GM11168 (cell line): ENCODE data around the gene PKIB.
"Not testable (repeated sequence)": the region's sequence is repeated elsewhere in the genome, so short reads cannot be mapped to it uniquely, and the experiment has no call there.

Experiments
- in situ Hi-C: fragments of 300-500 bp; cut with MboI; formaldehyde crosslinking; loops from one replicate; pipeline ENCODE4 v1.12.0; 2022; ENCODE audit warnings: low sequenced_read_pairs; ENCODE audit not compliant: unreplicated experiment

Gene PKIB

DNA sequence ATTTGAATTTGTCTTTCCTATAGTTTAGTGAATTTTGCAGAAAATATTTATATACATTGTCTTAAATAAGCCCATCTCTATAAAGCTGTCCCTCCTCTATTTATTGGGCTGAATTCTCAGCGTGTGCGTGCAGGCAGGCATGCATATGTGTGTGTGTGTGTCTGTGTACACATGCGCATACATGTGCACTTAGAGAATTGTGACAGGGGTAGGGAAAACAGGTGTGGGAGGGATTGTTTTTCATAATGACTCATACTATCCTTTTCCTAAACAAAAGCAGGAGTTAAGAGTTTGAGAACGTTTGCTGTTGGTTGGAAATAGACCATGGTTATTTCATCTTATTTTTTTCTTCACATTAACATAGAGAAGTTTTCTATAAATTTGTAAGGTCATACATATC lies 126.0 kb downstream of the PKIB start:
- in situ Hi-C loops = no loop called here

- in situ Hi-C loops = no loop called here
Observed at GRCh38 chr6:122736616-122737015, 126.4 kb downstream of the PKIB start.

DNA sequence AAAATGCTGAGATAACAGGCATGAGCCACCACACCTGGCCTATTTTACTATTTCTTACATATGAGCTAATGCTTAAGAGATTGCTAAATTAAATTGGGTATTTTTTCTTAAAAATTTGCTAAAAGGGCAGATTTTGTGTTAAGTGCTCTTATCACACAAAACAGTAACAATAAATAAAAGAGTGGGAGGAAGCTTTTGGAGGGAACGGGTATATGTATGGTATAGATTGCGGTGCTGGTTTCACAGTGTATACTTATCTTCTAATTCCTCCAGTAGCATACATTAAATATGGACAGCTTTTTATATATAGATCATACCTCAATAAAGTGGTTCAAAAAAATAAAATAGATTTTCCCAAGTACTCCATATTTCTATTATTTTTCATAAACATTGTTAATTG lies 129.9 kb downstream of the PKIB start:
- in situ Hi-C loops = no loop called here

- in situ Hi-C loops = no loop called here
Observed at GRCh38 chr6:122740936-122741335, 130.7 kb downstream of the PKIB start.

GRCh38 chr6:122744247-122744646 lies 134.0 kb downstream of the PKIB start:
- in situ Hi-C loops = not testable (repeated sequence)

DNA sequence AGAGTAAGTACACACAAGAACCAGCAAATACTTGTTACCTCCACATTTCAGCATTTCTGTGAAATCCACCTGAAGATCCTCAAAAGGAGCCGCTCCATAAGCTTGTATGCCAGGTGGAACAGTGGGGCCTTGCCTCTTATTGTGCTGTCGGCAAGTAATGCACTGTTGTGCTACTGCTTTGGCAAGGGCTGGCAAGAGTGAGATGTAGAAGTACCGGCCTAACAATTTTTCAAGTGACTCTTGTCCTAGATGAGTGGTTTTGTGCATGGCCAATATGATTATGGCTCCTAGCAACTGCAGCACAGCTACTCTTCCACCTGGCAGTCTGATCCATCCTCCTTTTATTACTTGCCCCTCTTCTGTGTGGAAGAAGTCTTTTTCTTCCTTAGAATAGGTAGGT lies 134.7 kb downstream of the PKIB start:
- in situ Hi-C loops = not testable (repeated sequence)

DNA sequence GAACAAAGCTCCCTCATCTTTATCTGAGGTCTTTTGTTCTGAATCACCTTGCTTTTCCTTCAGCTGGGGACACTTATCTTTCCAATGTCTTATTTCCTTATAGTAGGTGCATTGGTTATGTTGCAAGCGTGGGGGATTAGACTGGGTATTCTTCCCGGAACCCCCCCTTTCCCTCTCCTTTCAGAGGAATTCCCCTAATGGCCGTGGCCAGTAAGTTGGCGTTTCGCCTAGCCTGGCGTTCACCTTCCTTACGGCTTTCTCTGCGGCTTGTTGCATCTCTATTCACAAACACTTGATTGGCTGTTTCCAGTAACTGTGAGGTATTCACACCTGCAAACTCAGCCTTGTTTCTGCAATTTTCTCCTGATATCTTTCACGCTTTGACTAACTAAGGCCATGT lies 136.5 kb downstream of the PKIB start:
- in situ Hi-C loops = no loop called here

GRCh38 chr6:122747573-122747972 lies 137.4 kb downstream of the PKIB start:
- in situ Hi-C loops = no loop called here

- in situ Hi-C loops = not testable (repeated sequence)
Observed at GRCh38 chr6:122748945-122749344, 138.7 kb downstream of the PKIB start.

- in situ Hi-C loops = no loop called here
Observed at GRCh38 chr6:122749451-122750050, 139.3 kb downstream of the PKIB start.

DNA sequence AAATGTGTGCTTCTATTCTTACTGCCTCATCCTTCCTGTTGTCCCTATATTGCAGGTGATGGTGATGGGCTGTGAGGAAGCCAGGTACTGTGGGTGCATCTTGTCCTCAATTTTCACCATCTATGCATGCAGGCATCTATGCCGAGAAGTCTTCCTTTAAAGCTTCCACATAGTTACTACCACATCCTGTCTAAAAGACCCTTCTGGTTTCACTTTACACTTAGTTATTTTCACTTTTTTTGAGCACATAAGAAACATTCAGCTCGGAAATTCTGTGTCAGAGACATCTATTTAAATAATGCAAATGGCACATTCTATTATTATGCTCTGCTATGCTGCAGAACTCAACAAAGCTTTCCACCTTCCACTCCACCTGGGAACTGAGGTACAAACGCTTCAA lies 141.1 kb downstream of the PKIB start:
- in situ Hi-C loops = no loop called here

DNA sequence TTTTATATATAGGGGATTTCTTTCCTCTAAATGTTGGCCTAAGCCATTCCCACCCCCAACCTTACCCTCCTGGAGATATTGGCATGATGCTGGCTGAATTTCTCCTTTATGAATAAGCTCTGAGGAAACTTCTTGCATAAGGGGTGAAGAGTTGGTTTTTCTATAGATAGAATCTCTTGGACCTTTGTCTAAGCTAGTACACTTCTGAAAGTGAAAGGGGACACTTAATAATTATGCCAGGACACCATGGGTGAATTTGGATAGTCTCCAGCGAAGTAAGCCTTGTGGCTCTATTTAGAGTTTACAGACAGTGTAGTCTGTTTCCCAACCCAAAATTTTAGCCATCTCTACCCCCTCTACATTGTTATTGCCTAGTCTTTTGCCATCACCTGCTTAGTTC lies 142.3 kb downstream of the PKIB start:
- in situ Hi-C loops = no loop called here

DNA sequence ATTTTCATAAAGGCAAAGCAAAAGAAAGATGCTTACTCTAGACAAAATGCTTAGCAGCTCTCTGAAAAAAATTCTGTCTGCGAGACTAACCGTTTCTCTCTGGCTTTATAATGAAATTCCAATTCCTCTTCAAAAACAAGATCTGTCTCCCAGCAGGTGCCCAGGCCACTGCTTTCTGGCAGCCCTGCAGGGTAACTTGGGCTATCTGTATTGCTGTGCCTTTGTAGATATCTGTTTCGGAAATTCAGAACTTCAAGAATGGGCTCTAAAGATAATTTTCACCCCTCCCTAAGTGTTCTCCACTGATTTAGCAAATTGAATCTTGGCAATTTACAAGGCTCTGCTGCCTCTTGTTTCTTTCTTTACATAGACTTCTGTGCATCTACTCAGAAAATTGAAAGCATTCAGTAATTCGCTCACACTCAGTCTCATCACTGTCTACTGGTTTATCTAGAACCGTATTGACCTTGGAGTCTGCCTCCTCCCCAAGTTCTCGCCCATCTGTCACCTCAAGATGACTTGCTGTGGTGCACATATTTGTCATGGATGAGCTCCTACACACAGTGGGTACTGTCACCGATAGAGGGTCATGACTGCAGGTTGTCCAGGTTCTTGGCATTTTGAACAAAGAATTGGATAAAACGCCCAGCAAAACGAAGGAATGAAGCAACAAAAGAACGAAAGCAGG lies 142.9 kb downstream of the PKIB start:
- in situ Hi-C loops = no loop called here

DNA sequence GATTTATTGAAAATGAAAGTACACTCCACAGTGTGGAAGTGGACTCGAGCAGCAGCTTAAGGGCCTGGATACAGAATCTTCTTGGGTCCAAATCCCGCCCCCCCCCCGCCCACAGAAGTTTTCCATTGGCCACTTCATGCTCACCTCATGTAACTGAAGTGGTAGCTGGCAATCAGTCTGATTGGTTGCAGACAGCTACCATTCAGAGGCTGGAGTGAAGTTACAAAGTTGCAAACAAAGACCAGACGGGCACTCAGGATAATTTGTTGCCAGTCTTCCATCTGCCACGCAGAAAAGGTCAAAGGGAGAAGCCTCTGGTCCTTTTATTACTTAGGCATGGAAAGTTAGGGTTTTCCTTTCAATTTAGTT lies 143.5 kb downstream of the PKIB start:
- in situ Hi-C loops = no loop called here

GRCh38 chr6:122754191-122754731 lies 144.1 kb downstream of the PKIB start:
- in situ Hi-C loops = no loop called here

GRCh38 chr6:122755901-122756300 lies 145.7 kb downstream of the PKIB start:
- in situ Hi-C loops = no loop called here

DNA sequence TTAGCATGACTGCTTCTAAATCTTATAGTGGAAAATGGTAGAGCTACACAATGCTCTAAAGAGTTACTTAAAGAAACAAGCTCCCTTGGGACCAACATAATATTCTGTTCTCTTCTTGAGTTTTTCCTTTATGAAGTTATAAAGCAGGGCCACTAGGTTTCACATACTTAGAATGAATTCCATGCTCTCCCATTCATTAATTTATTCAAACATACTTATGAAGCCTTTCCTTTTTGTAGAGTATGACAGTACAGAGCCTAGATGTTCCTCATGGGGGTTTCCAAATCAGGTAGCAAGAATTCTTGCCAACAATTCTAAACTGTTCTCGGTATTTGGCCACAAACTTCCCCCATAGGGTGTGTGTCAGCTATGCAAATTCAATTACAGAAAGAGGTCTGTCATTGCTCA lies 148.7 kb downstream of the PKIB start:
- in situ Hi-C loops = no loop called here

DNA sequence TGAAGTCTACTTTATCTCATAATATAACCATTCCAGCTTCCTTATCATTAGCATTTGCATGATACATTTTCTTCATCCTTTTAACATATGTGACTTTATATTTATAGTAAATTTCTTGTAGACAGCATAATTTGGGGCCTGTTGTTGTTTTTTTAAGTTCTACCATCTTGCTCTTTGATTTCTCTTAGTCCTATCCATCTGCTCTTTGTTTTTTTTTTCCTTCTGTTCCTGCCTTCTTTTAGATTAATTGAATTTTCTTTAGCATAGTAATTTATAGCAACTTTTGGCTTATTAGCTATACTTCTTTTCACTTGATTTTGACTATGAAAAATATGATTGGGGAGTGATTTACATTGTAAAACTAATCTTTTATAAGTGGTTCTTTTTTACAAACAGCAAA lies 150.1 kb downstream of the PKIB start:
- in situ Hi-C loops = no loop called here

- in situ Hi-C loops = no loop called here
Observed at GRCh38 chr6:122766256-122766655, 156.1 kb downstream of the PKIB start.

DNA sequence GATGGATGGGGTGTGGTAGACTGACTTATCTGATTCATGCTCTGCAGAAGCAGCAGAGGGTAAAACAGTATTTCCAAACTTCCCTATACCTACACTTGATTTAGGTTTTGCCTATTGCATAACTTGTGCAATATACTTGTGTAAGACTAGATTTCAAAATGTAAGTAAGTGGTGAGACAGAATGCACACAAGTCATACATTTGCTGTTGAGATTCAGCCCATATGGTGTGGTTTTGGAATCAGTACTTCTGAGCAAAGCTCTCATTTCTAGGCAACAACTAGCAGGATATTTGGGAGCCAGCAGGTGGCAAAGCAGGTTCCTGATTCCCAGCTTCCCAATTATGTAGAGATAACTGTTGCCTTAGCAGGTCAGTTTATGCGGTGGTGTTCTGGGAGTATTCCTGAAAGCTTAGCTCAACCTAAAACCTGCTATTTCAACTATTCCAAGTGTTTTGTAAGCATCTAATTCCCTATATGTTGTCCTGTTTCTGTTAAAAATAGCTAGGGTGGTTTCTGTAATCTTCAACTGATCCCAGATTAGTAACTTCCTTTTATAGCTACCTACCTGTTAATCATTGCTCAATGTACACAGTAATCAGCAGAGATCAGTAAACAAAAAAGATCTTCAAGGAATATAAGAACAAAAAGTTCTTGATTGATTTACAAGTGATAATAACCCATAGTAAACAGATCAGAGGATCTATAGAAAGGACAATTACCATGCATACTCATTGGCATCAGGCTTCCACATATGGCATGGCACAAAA lies 160.8 kb downstream of the PKIB start:
- in situ Hi-C loops = no loop called here

DNA sequence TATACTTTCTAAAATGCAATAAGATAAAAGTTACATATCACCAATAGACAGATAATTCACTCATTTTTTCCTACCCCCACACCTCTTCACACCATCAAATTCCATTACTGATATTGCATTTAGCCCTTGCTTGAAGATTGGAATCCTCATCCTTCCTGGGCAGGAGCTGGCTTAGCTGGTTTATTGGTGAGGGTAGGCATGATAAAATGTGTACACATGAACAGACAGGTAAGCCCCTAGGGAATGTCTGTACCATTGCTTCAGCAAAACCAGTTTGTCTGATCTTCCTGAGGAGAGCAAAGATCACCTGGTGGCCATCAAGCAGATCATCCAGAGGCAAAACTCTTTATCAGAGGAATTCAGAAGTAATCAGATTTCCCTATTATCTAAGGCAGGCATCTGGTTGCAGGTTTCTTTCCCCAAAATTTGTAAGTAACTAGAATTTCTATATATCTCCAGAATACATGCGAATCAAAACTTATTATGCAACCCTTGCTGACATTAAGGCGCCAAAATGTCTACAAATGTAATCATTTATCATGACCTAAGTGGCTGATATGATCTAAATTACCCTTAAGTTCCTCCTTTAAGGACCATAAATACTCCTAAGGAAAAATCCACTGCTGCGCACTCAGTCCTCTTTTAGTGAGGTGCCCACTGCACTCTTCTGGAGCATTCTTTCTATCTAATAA lies 162.7 kb downstream of the PKIB start:
- in situ Hi-C loops = no loop called here
